IMR-90 (cell line): Measurements from ENCODE around the gene POU2AF1.

ENCODE experiments used
- MXI1 ChIP-seq: IDR thresholded peaks from 2 replicates; pipeline ENCODE4 v1.6.1; 2012; ENCODE audit warnings: low read depth, mild to moderate bottlenecking, low read length, moderate library complexity, borderline replicate concordance
- POLR2A ChIP-seq: IDR thresholded peaks from 2 replicates; pipeline ENCODE4 v1.6.1; 2012; ENCODE audit warnings: mild to moderate bottlenecking, low read depth, low read length
- TF ChIP-seq, protein P1 (sequence below): conservative IDR thresholded peaks from 2 replicates; pipeline ENCODE4 v1.5.1; 2012; ENCODE audit warnings: mild to moderate bottlenecking, low read depth, low read length, improper control_type of control experiment

DNA sequence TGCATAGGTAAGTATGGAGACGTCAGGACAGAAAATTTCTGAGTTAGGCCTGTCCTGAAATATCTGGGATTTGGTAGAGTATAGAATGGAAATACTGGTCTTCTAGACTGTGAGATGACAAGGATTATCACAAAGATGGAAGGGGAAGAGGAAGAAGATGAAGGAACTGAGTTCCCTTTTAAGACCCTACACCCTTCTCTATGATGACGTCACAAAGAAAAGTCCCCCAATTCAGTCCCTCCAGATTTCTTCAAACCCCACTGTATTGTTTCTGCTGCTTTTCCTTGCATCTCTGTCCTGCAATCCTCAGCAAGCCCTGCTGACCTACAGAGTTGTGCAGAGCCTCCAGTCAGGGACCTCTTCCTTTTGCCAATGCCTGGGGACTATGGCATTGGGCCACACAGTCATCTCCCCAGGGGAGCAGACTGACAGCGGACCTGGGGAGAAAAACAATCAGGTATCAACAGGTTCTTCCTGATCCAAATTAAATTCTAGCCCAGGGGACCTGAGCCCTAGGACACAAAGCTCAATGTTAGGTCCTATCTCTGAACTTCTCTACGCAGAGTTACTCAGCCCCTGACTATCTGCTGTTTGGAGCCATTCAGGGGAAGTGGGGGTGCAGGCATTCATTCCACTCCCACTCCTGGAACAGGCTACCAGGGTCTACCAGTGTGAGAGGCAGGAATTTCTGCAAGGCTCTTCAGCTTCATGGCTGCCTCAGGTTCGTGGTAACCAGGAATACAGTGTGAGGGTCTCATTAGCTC, 49.2 kb upstream of the POU2AF1 start:
- TF ChIP-seq, protein P1, sequence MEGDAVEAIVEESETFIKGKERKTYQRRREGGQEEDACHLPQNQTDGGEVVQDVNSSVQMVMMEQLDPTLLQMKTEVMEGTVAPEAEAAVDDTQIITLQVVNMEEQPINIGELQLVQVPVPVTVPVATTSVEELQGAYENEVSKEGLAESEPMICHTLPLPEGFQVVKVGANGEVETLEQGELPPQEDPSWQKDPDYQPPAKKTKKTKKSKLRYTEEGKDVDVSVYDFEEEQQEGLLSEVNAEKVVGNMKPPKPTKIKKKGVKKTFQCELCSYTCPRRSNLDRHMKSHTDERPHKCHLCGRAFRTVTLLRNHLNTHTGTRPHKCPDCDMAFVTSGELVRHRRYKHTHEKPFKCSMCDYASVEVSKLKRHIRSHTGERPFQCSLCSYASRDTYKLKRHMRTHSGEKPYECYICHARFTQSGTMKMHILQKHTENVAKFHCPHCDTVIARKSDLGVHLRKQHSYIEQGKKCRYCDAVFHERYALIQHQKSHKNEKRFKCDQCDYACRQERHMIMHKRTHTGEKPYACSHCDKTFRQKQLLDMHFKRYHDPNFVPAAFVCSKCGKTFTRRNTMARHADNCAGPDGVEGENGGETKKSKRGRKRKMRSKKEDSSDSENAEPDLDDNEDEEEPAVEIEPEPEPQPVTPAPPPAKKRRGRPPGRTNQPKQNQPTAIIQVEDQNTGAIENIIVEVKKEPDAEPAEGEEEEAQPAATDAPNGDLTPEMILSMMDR, result no peak
- no peak for TF ChIP-seq MXI1
- TF ChIP-seq POLR2A, result no peak
